Measurements from ENCODE around the gene TCHP. TPM values are rescaled to one million over a fixed set of nuclear protein-coding genes. Genes with fewer than 3 reads are reported as not detected.

The TCHP gene
- total RNA-seq, 2 experiments from 2014 or later: 13.3 to 29.8 TPM

- Histone ChIP-seq H2AFZ (ENCODE audit: low read length) (no peak overlapping the region), H3K27ac (ENCODE audit: low read depth, low read length, poor library complexity, severe bottlenecking) (no peak overlapping the region), H3K79me2 (ENCODE audit: insufficient read depth, low read depth, low read length) (no peaks in the 10 kb centered on the region), H3K4me3 (ENCODE audit: low read depth, low read length, poor library complexity, severe bottlenecking) (no peak overlapping the region), H4K20me1 (ENCODE audit: insufficient read depth, low read length) (no peaks in the 10 kb centered on the region), H3K4me1 (ENCODE audit: insufficient read depth, low read length, poor library complexity, severe bottlenecking) (peaks cover 4% of the 10 kb centered on the region), H3K9me2 (ENCODE audit: insufficient read depth, low read length) (no peaks in the 10 kb centered on the region), H3K4me2 (ENCODE audit: low read length) (no peak overlapping the region), H3K9me3 (ENCODE audit: low read length) (no peaks in the 10 kb centered on the region), H3K36me3 (ENCODE audit: insufficient read depth, low read length) (peaks cover 94% of the 10 kb centered on the region)
- BruUV-seq (replicated peaks): no TSS peak
- intact Hi-C loops (cut with micrococcal nuclease; ENCODE audit: unreplicated experiment): no loop called here
- TF ChIP-seq EZH2phosphoT487 (IDR thresholded peaks at IDR 0.05; ENCODE audit: borderline replicate concordance, low read depth, low read length) (no peak), CTCF (conservative IDR thresholded peaks at IDR 0.05; ENCODE audit: low read length) (no peak)
- no peak for DNase-seq (ENCODE audit: low spot score)
- CTCF ChIA-PET (ENCODE audit: unreplicated experiment): no interaction called here
- POLR2A ChIA-PET: no interaction called here
Observed at GRCh38 chr12:109950625-109951024, 50.6 kb downstream of the TCHP start.

- H3K9me3 ChIP-seq (ENCODE audit: low read length): no peaks in the 10 kb centered on the region
- no peak overlapping the region for H3K4me3 ChIP-seq (ENCODE audit: low read depth, low read length, poor library complexity, severe bottlenecking)
- no peak overlapping the region for H3K4me2 ChIP-seq (ENCODE audit: low read length)
- H2AFZ ChIP-seq (ENCODE audit: low read length): no peak overlapping the region
- TF ChIP-seq EZH2phosphoT487 (IDR thresholded peaks at IDR 0.05; ENCODE audit: borderline replicate concordance, low read depth, low read length) (no peak), CTCF (conservative IDR thresholded peaks at IDR 0.05; ENCODE audit: low read length) (no peak)
- peaks cover 4% of the 10 kb centered on the region for H3K4me1 ChIP-seq (ENCODE audit: insufficient read depth, low read length, poor library complexity, severe bottlenecking)
- H4K20me1 ChIP-seq (ENCODE audit: insufficient read depth, low read length): no peaks in the 10 kb centered on the region
- ChIA-PET CTCF (ENCODE audit: unreplicated experiment) (no interaction called here), POLR2A (no interaction called here)
- intact Hi-C loops (cut with micrococcal nuclease; ENCODE audit: unreplicated experiment): no loop called here
- peaks cover 95% of the 10 kb centered on the region for H3K36me3 ChIP-seq (ENCODE audit: insufficient read depth, low read length)
- no TSS peak for BruUV-seq (replicated peaks)
- no peak for DNase-seq (ENCODE audit: low spot score)
- no peaks in the 10 kb centered on the region for H3K9me2 ChIP-seq (ENCODE audit: insufficient read depth, low read length)
- no peak overlapping the region for H3K27ac ChIP-seq (ENCODE audit: low read depth, low read length, poor library complexity, severe bottlenecking)
- no peaks in the 10 kb centered on the region for H3K79me2 ChIP-seq (ENCODE audit: insufficient read depth, low read depth, low read length)
Observed at GRCh38 chr12:109951136-109951535, 51.1 kb downstream of the TCHP start.

GRCh38 chr12:109951751-109952150, 51.7 kb downstream of the TCHP start:
- no peaks in the 10 kb centered on the region for H3K9me3 ChIP-seq (ENCODE audit: low read length)
- peaks cover 4% of the 10 kb centered on the region for H3K4me1 ChIP-seq (ENCODE audit: insufficient read depth, low read length, poor library complexity, severe bottlenecking)
- no peak for DNase-seq (ENCODE audit: low spot score)
- intact Hi-C loops (cut with micrococcal nuclease; ENCODE audit: unreplicated experiment): no loop called here
- H3K36me3 ChIP-seq (ENCODE audit: insufficient read depth, low read length): peaks cover 95% of the 10 kb centered on the region
- H4K20me1 ChIP-seq (ENCODE audit: insufficient read depth, low read length): no peaks in the 10 kb centered on the region
- no peak overlapping the region for H3K27ac ChIP-seq (ENCODE audit: low read depth, low read length, poor library complexity, severe bottlenecking)
- TF ChIP-seq CTCF (conservative IDR thresholded peaks at IDR 0.05; ENCODE audit: low read length) (no peak), EZH2phosphoT487 (IDR thresholded peaks at IDR 0.05; ENCODE audit: borderline replicate concordance, low read depth, low read length) (no peak)
- no peaks in the 10 kb centered on the region for H3K9me2 ChIP-seq (ENCODE audit: insufficient read depth, low read length)
- no peak overlapping the region for H2AFZ ChIP-seq (ENCODE audit: low read length)
- no peak overlapping the region for H3K4me2 ChIP-seq (ENCODE audit: low read length)
- POLR2A ChIA-PET: no interaction called here
- no TSS peak for BruUV-seq (replicated peaks)
- CTCF ChIA-PET (ENCODE audit: unreplicated experiment): no interaction called here
- no peaks in the 10 kb centered on the region for H3K79me2 ChIP-seq (ENCODE audit: insufficient read depth, low read depth, low read length)
- H3K4me3 ChIP-seq (ENCODE audit: low read depth, low read length, poor library complexity, severe bottlenecking): no peak overlapping the region
